K562 (cell line): ENCODE data around the gene BCAS3. TPM values are rescaled to one million over a fixed set of nuclear protein-coding genes. Genes with fewer than 3 reads are reported as not detected.
A peak's percentile ranks its signal among the peaks of the same experiment; 100 is the strongest.

Source experiments
- ATAC-seq: fragments of 200-7000 bp; cut with Tn5 transposase; 3 replicates; pipeline ENCODE4 v1.9.1; 2020; ENCODE audit warnings: moderate library complexity
- BruUV-seq: library from RNA; stranded (reverse); fragments of 400-500 nt; replicated peaks from 2 replicates; lab custom pipeline; 2021; lab: Mats Ljungman, UMichigan
- CTCF ChIA-PET: fragments of 300-600 bp; formaldehyde crosslinking; extraction: SDS; loops from one replicate; lab custom pipeline; 2021; ENCODE audit warnings: low intra/inter-chr PET ratio; lab: Yijun Ruan, JAX
- POLR2A ChIA-PET: fragments of 300-600, 350-650 bp; sonication (Branson Sonifier 250); formaldehyde crosslinking; extraction: SDS; loops from one replicate; lab custom pipeline; 2021; ENCODE audit warnings: antibody characterized with exemption, inconsistent platforms; lab: Yijun Ruan, JAX
- DNase-seq, 4 experiments: peaks; one replicate each; pipeline versions ENCODE4 v3.0.0 to v3.0.0-alpha.2; 2011 to 2018; ENCODE audit warnings: low spot score in 3 of 4, mixed read lengths in 3 of 4; ENCODE audit errors: extremely low read depth in 1 of 4
- FAIRE-seq: peaks from 2 replicates; lab custom pipeline; 2011; peaks lifted over from hg19 to GRCh38; lab: Jason Lieb, UNC
- H2AFZ ChIP-seq: 2 replicates; pipeline ENCODE4 v1.6.0; 2011; ENCODE audit warnings: low read depth, low read length, control low read depth, inconsistent platforms
- H3K27ac ChIP-seq: fragments of 200-600 bp; 3 replicates; pipeline ENCODE4 v1.8.0; 2011; ENCODE audit warnings: low read depth, mild to moderate bottlenecking, control low read depth, inconsistent platforms, low read length, moderate library complexity, mixed read lengths; ENCODE audit errors: extremely low read depth
- H3K27me3 ChIP-seq, 2 experiments: fragments of 300-600 bp in 1 of 2; 2 replicates in 1 of 2; 3 replicates in 1 of 2; pipeline versions ENCODE4 v1.6.0 to v1.8.0; 2011; ENCODE audit warnings: inconsistent platforms in 2 of 2, low read length in 2 of 2, mild to moderate bottlenecking in 1 of 2, mixed read lengths in 1 of 2, moderate library complexity in 1 of 2; ENCODE audit not compliant: control insufficient read depth in 2 of 2, insufficient read depth in 2 of 2
- H3K36me3 ChIP-seq: fragments of 300-600 bp; 3 replicates; pipeline ENCODE4 v1.8.0; 2011; ENCODE audit warnings: mild to moderate bottlenecking, low read length, inconsistent platforms; ENCODE audit not compliant: control insufficient read depth, insufficient read depth
- H3K4me1 ChIP-seq, 2 experiments: fragments of 200-600 bp in 1 of 2; replicated peaks in 1 of 2; 2 replicates in 1 of 2; 3 replicates in 1 of 2; pipeline versions ENCODE4 v1.5.1 to v1.8.0; 2011; ENCODE audit warnings: inconsistent platforms in 2 of 2, low read length in 2 of 2, mild to moderate bottlenecking in 1 of 2, mixed read lengths in 1 of 2, moderate library complexity in 1 of 2; ENCODE audit not compliant: control insufficient read depth in 2 of 2, insufficient read depth in 2 of 2
- H3K4me2 ChIP-seq: 2 replicates; pipeline ENCODE4 v1.6.1; 2011; ENCODE audit warnings: low read length, control low read depth, inconsistent platforms, mixed read lengths; ENCODE audit not compliant: insufficient read depth
- H3K4me3 ChIP-seq: fragments of 200-600 bp; sonication (generic), shearing (Covaris generic); 2 replicates; pipeline ENCODE4 v1.5.1; 2016; ENCODE audit warnings: control low read depth, inconsistent platforms
- H3K79me2 ChIP-seq: fragments of 200-600 bp; 3 replicates; pipeline ENCODE4 v1.8.0; 2011; ENCODE audit warnings: low read length, inconsistent platforms; ENCODE audit not compliant: control insufficient read depth, insufficient read depth
- H3K9ac ChIP-seq, 2 experiments: 2 replicates each; pipeline versions ENCODE4 v1.6.0 to v1.6.1; 2011; ENCODE audit warnings: low read depth in 2 of 2, low read length in 2 of 2, control low read depth in 1 of 2, inconsistent platforms in 1 of 2, mild to moderate bottlenecking in 1 of 2, mixed read lengths in 1 of 2; ENCODE audit not compliant: insufficient read depth in 1 of 2
- H3K9me1 ChIP-seq: one replicate; pipeline ENCODE4 v1.6.0; 2011; ENCODE audit warnings: inconsistent platforms, mild to moderate bottlenecking, low read length, moderate library complexity; ENCODE audit not compliant: control insufficient read depth, insufficient read depth
- H3K9me3 ChIP-seq: replicated peaks from 2 replicates; pipeline ENCODE4 v1.5.1; 2011; ENCODE audit warnings: low read depth, low read length, inconsistent platforms; ENCODE audit not compliant: control insufficient read depth, insufficient read depth
- H4K20me1 ChIP-seq: replicated peaks from 2 replicates; pipeline ENCODE4 v1.6.1; 2011; ENCODE audit warnings: low read length, inconsistent platforms, mixed read lengths; ENCODE audit not compliant: control insufficient read depth, insufficient read depth
- ATF4 ChIP-seq: fragments of 450-650 bp; formaldehyde crosslinking; IDR thresholded peaks from 2 replicates; pipeline ENCODE4 v1.4.0; 2022; ENCODE audit warnings: mild to moderate bottlenecking, moderate library complexity
- ZBTB11 ChIP-seq, 3 experiments: fragments of 200-800 bp in 1 of 3; fragments of 250-450 bp in 1 of 3; fragments of 450-650 bp in 1 of 3; sonication (Bioruptor Pico) in 1 of 3; sonication (Bioruptor generic) in 1 of 3; formaldehyde crosslinking in 1 of 3; IDR thresholded peaks; 2 replicates each; pipeline versions ENCODE4 v1.6.1 to v1.8.0; 2016 to 2022; ENCODE audit warnings: mild to moderate bottlenecking in 2 of 3, missing genetic modification characterization in 2 of 3, missing compliant biosample characterization in 1 of 3, moderate library complexity in 1 of 3
- WGBS: fragments of 100-300 bp; shearing (Covaris generic); methylation state at CpG from one replicate; pipeline ENCODE4 v1.1.6; 2016; ENCODE audit warnings: low coverage, mixed read lengths; ENCODE audit not compliant: insufficient coverage; ENCODE audit errors: missing lambda C conversion rate; 5-methylcytosine and 5-hydroxymethylcytosine counted together
- in situ Hi-C: fragments of 300-500 bp; cut with MboI; formaldehyde crosslinking; loops from 4 replicates; pipeline ENCODE4 v1.15.0; 2018; ENCODE audit warnings: inconsistent platforms, mixed read lengths
- intact Hi-C: fragments of 100-400 bp; cut with micrococcal nuclease; formaldehyde crosslinking; loops from 2 replicates; pipeline ENCODE4 v1.14.2; 2022
- polyA plus RNA-seq, 8 experiments: library from polyadenylated mRNA; depleted of rRNA in 4 of 8; stranded (reverse) in 5 of 8; unstranded in 3 of 8; fragments of >200 nt; fragmentation: Nextera tagmentation in 2 of 8; fragmentation: Illumina TruSeq in 1 of 8; extraction: Ambion mirVana in 2 of 8; extraction: Trizol in 1 of 8; gene quantifications; 2 replicates each; pipeline versions ENCODE4 v1.2.1 to v1.2.3, GENCODE V29; 2011 to 2014; ENCODE audit warnings: inconsistent platforms in 1 of 8, missing spikeins in 1 of 8
- total RNA-seq, 7 experiments: library from RNA; depleted of rRNA in 6 of 7; stranded (reverse); fragments of >200 nt in 6 of 7; fragmentation: Illumina TruSeq in 2 of 7; extraction: Trizol in 2 of 7; gene quantifications; 2 replicates each; pipeline versions ENCODE4 v1.2.1 to v1.2.3, GENCODE V29; 2011 to 2021; ENCODE audit warnings: low replicate concordance in 1 of 7

BCAS3 gene
- total and polyA plus RNA-seq, 9 of the 15 experiments (the other 6 are each of a cell fraction or from before 2014, with no cell fraction given), result 1.9 to 5.5 (median 3.5) TPM

DNA sequence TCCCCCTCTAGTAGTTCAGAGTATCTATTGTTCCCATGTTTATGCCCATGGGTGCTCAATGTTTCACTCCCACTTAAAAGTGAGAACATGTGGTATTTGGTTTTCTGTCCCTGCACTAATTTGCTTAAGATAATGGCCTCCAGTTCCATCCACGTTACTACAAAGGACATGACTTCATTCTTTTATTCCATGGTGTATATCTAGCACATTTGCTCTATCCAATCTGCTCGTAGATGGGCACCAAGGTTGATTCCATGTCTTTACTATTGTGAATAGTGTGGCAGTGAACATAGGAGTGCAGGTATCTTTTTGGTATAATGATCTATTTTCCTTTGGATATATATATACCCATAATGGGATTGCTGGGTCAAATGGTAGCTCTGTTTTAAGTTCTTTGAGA, 552.8 kb downstream of the BCAS3 start:
- in situ Hi-C loops (no loop called here), intact Hi-C loops (no loop called here)
- Histone ChIP-seq H3K4me1 (no peaks in the 10 kb centered on the region), H3K9me3 (no peaks in the 10 kb centered on the region), H3K4me3 (no peak overlapping the region), H3K36me3 (no peaks in the 10 kb centered on the region), H3K79me2 (no peaks in the 10 kb centered on the region), H3K9ac (no peak overlapping the region), H3K4me2 (no peak overlapping the region), H3K27me3 (peaks cover 0 to 7% of the 10 kb centered on the region in 2 experiments; a peak in 2 of 5 replicates), H3K27ac (no peak overlapping the region), H4K20me1 (0 out of 2 replicates have a peak, but pooled peaks cover 5% of the 10 kb centered on the region), H3K9me1 (no peaks in the 10 kb centered on the region), H2AFZ (no peak overlapping the region)
- CTCF ChIA-PET, result no interaction called here
- POLR2A ChIA-PET, result interaction anchor here (0.6 to 1.8 kb wide), 2 partner anchors 9 to 294 kb away, joined by 3 to 4 read pairs; no protein-coding TSS in a partner anchor
- DNase-seq (no peak), FAIRE-seq (no peak), ATAC-seq (no peak)
- 0% methylated on average over 2 of the region's 2 CpGs for WGBS
- no peak for TF ChIP-seq ATF4
- TF ChIP-seq ZBTB11 (CRISPR knock-in tag; IDR thresholded peaks at IDR 0.05), result peak in 1 of 3 experiments; percentile 92; a peak in 2 of 6 replicates
- BruUV-seq, result no TSS peak
